PC-9 (cell line): ENCODE measurements around the gene CHDH.

ENCODE experiments used
- CTCF ChIP-seq: fragments of 200-600 bp; sonication (generic); conservative IDR thresholded peaks from 2 replicates; pipeline ENCODE4 v1.6.1; 2017; ENCODE audit warnings: mixed run types, antibody characterized with exemption, mild to moderate bottlenecking, moderate library complexity
- EZH2 ChIP-seq: fragments of 200-600 bp; sonication (generic); IDR thresholded peaks from 2 replicates; pipeline ENCODE4 v1.8.0; 2017; ENCODE audit warnings: antibody characterized with exemption, low read depth

GRCh38 chr3:53836084-53836872 lies 9.9 kb downstream of the CHDH start:
- TF ChIP-seq CTCF: no peak
- no peak for TF ChIP-seq EZH2
